GM12891 (cell line): Measurements from ENCODE around the gene LAMP2.

Source experiments
- POLR2A ChIP-seq: IDR thresholded peaks from 2 replicates; pipeline ENCODE4 v1.6.1; 2011; ENCODE audit warnings: low read depth, low read length, control low read depth
- POLR2AphosphoS5 ChIP-seq: IDR thresholded peaks from 2 replicates; pipeline ENCODE4 v1.6.1; 2011; ENCODE audit warnings: low read depth, low read length, control low read depth
- SPI1 ChIP-seq: IDR thresholded peaks from 2 replicates; pipeline ENCODE4 v1.6.1; 2011; ENCODE audit warnings: low read depth, low read length, control low read depth
- TAF1 ChIP-seq: IDR thresholded peaks from 2 replicates; pipeline ENCODE4 v1.6.1; 2011; ENCODE audit warnings: low read depth, low read length, control low read depth

DNA sequence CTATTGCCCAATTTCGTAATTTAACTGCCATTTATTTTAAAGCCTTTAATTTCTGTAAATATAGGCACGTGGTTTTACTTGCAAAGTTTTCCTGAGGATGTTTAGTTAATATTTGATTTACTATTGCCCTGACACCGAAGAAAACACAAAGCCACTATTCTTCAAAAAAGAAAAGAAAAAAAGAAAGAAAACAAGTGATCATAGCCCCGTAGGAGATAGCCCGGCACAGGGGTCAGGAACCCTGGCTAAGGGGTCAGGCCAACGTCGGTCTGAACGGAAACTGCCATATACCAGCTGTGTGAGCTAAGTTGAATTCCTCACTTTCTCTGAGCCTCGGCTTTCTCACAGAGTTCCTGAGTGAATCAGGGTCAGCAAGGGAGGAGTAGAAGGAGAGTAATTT is 17.7 kb upstream of the LAMP2 start:
- TF ChIP-seq POLR2A (no peak), TAF1 (no peak), POLR2AphosphoS5 (no peak), SPI1 (no peak)
